HG03064 (cell line): ENCODE measurements around the gene SVIL.

Experiments
- ATAC-seq: cut with Tn5 transposase; IDR thresholded peaks from one replicate; pipeline ENCODE4 v1.9.1; 2021; ENCODE audit warnings: low read depth; ENCODE audit not compliant: unreplicated experiment

SVIL gene

GRCh38 chr10:29434111-29434510 lies 200.7 kb downstream of the SVIL start:
- no peak for ATAC-seq

DNA sequence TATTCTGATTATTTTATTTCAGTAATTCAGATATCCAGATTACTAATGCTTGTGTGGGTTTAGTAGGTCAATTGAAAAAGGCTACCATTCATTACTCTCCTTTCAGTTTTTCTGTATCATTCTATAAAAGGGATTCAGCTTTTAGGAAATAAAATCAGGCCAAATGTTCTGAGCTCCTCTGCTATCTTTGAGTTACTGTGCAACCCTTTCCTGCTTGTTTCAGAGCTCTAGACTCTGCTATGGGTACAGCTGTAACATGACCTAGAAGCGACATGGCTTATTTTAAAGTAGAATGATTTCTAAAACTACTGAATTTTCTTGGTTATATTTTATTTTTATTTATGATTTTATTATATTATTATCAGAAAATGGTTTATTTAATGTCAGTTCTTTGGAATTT lies 203.1 kb downstream of the SVIL start:
- no peak for ATAC-seq

DNA sequence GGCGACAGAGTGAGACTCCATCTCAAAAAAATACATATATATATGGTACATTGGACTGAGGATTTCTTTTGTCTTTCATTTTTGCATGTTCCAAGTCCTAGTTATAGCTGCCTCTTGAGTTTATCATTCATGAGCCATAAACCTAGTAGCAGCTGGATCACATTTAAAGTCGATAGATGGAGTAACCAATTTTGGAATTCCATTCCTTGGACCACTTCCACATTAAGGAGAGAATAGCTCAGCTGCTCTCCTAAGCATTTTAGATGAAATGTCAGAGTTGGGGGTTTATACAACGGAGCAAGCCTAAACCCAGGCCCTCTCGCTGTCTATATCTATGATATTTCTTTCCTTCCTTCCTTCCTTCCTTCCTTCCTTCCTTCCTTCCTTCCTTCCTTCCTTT lies 204.7 kb downstream of the SVIL start:
- no peak for ATAC-seq

GRCh38 chr10:29428486-29428885 lies 206.3 kb downstream of the SVIL start:
- ATAC-seq = no peak

DNA sequence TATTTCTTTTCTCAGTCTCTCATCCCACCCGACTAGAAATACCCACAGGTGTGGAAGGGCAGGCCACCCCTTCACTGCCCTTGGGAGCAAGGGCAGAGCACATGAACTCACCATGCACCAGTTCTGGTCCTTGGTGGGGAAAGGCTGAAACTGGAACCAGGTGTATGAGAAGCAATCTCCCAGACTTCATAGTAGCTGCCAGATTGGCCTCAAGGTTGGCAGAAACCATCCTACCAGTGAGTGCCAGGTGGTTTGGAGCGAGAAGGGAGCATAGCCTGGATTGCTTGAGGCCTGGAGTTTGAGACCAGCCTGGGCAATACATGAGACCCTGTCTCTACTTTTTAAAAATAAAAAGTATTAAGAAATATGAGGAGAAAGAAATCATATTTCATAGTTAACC lies 207.1 kb downstream of the SVIL start:
- no peak for ATAC-seq

GRCh38 chr10:29426420-29426819 lies 208.4 kb downstream of the SVIL start:
- ATAC-seq = no peak

DNA sequence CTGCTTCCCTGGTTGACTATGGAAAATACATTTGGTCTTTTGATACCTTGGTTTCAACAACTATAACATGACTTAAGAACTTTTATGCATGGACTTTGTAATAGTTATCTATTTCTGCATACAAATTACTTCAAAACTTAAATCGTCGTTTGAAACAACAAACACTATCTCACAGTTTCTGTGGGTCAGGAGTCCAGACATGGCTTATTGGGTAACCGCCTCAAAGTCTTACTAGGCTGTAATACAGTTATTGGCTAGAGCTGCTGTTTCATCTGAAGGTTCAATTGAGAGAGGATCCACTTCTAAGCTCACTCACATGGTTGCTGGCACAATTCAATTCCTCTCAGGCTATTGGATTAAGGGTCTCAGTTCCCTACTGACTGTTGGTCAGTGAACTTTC lies 210.8 kb downstream of the SVIL start:
- ATAC-seq = no peak

DNA sequence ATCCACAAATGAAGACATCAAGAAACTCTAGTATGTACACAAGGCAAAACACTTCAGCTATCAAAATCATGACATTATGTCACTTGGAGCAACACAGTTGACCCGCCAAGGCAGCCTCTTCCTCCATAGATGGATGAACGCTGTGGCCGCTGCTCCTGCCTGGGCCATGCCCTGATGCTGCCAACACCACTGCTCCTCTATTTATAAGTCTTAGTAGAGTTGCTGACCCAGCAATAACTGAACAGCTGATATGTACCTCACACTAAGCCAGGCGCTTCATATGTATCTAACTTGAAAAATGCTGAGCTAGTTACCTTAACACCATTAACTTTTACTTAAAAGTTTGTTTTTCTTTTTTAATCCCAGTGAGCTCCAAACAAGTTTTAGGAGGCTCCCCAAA lies 214.0 kb downstream of the SVIL start:
- ATAC-seq = no peak

DNA sequence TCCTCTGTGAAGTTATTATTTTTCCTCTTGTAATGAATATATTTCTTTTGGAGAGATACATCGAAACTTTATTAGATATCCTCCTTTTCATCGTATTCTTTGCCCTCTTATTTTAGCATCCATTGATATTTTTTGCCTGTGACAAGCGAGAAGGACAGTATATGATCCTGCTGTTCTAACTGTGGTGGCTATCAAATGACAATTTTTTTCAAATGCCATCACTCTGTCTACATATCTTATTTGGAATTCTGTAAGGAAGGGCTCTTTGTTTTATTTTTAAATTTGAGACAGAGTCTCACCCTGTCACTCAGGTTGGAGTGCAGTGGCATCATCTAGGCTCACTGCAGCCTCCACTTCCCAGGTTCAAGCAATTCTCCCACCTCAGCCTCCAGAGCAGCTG lies 217.4 kb downstream of the SVIL start:
- no peak for ATAC-seq

DNA sequence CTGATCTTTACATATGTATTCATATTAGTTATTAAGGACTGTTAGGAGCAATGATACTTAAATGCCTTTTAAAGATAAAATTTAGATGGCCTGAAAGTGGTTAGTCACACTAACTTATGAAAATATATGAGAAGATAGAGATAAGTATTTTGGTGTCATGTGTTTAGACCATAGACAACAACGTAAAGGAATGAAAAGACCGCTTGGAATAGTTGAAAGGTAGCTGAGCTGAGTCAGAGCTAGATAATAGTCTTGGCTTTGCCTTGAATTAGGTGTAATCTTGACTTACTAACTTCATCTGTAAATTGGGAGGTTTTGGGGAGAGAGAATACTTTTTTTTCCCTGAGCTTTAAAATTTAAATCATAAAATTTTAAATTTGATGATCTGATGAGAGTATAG lies 218.9 kb downstream of the SVIL start:
- no peak for ATAC-seq

DNA sequence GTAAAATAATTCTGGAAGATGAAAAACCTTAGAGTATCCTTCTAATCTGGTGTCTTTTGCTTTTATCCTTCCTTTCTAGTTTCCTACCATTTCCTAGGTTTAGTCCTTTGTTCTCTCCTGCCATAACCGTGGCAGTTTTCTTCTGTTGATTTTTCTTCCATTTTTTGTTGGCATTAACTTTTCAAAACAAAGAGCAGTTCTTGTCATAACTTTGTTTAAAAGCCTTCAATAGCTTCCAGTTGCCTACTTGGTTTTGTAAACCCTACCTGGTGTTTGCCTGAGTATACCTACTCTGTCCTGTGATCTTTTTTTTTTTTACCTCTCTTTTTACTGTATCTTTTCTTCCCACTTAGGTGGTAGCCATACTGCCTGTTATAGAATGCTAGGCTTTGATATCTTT lies 220.3 kb downstream of the SVIL start:
- ATAC-seq = no peak

GRCh38 chr10:29412485-29412884 lies 222.3 kb downstream of the SVIL start:
- ATAC-seq = no peak

GRCh38 chr10:29411666-29412315 lies 223.0 kb downstream of the SVIL start:
- ATAC-seq = no peak

- ATAC-seq = peak; percentile 61
These were observed 225.3 kb downstream of the SVIL start for GRCh38 chr10:29409241-29410054.

- peak; percentile 2 for ATAC-seq
These were observed 225.9 kb downstream of the SVIL start for GRCh38 chr10:29408847-29409240.
